ENCODE data around the gene MUC3A.
"Not testable (repeated sequence)": the region's sequence is repeated elsewhere in the genome, so short reads cannot be mapped to it uniquely, and the experiment has no call there.

Gene MUC3A, protein sequence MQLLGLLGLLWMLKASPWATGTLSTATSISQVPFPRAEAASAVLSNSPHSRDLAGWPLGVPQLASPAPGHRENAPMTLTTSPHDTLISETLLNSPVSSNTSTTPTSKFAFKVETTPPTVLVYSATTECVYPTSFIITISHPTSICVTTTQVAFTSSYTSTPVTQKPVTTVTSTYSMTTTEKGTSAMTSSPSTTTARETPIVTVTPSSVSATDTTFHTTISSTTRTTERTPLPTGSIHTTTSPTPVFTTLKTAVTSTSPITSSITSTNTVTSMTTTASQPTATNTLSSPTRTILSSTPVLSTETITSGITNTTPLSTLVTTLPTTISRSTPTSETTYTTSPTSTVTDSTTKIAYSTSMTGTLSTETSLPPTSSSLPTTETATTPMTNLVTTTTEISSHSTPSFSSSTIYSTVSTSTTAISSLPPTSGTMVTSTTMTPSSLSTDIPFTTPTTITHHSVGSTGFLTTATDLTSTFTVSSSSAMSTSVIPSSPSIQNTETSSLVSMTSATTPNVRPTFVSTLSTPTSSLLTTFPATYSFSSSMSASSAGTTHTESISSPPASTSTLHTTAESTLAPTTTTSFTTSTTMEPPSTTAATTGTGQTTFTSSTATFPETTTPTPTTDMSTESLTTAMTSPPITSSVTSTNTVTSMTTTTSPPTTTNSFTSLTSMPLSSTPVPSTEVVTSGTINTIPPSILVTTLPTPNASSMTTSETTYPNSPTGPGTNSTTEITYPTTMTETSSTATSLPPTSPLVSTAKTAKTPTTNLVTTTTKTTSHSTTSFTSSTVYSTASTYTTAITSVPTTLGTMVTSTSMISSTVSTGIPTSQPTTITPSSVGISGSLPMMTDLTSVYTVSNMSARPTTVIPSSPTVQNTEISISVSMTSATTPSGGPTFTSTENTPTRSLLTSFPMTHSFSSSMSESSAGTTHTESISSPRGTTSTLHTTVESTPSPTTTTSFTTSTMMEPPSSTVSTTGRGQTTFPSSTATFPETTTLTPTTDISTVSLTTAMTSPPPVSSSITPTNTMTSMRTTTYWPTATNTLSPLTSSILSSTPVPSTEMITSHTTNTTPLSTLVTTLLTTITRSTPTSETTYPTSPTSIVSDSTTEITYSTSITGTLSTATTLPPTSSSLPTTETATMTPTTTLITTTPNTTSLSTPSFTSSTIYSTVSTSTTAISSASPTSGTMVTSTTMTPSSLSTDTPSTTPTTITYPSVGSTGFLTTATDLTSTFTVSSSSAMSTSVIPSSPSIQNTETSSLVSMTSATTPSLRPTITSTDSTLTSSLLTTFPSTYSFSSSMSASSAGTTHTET (N-terminal part only)

DNA sequence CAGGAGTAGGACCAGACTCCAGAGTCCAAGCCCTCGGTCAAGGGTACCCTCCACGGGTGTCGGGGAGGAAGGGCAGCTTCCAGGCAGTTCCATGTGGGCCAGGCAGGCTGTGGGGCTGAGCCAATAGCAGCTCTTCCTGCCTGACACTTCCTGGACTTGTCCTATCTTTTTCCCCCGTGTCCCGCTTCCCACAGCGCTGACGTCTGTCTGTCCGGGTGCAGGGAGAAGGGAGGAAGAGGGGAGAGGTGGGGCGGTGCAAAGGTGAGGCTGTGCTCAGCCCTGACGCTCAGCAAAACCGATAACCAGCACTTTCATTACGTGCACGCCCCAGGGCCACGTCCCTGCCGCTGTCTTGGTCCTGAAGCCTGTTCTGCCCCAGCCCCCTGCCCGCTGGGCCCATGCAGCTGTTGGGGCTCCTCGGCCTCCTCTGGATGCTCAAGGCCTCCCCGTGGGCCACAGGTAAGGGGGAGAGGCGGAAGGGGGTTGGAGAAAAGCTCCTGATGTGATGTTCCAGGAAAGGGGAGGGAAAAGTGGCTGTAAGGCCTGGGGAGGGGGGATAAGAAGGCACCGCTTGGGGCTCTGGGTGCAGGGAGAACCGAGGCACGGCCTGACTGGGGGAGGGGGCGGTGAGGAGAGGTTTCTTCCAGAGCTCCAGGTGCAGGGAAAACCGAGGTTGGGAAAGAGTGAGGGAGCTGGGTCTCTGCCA lies at the start of gene MUC3A:
Gene MUC3A, plus strand, starts transcription at position 308 of the 706 bp plus-strand sequence. Its CDS starts 91 bp downstream, at position 399.
- no peak for DNase-seq

DNA sequence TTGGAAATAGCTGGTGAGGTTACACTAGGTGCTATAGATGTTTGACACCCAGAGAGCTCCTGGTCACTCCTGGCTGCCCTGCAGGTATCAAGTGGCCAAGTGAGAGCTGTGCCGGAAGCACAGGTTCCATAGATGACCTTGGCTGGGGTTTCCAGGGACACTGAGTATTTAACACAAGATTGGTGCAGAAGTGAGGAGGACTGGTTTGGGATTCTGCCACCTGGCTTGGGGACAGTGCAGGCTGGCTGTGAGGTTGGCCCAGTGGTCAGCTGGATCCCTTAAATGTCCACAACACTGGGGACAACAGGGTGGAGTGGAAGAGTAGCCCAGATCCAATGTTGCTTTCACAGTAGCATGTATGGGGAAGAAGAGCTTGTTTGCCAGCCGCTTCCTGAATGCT lies 48.4 kb upstream of the MUC3A start:
- no peak for DNase-seq

DNA sequence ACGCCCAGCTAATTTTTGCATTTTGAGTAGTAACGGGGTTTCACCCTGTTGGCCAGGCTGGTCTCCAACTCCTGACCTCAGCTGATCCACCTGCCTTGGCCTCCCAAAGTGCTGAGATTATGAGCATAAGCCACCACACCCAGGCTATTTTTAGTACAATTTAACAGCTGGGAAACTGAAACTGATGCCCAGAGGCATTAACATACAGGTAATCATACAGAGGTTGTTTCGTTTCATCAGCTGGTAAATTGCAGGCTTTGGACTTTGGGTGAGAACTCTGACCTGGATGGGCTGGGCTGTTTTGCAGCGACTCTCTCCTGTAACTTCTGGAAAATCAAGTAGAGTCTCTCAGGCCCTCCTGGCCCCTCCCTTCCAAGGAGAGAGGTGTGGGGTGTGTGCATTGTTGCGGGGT lies 47.4 kb upstream of the MUC3A start:
- no peak for DNase-seq

DNA sequence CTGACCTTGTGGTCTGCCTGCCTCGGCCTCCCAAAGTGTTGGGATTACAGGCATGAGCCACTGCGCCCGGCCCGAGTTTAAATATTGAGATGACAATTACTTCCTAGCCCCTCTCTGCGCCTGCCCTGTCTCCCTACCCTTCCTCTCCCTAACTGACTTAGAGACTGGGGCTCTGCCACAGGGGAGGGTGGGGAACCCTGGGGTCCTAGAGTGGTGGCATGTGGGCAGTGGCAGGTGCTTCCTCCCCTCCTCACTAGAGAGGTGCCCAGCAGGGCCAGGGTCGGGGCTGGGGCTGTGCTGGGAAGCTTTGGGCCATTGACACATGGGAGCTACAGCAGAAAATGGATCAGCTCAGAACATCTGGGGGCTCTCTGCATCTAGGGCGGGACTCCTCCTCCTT lies 46.7 kb upstream of the MUC3A start:
- no peak for DNase-seq

DNA sequence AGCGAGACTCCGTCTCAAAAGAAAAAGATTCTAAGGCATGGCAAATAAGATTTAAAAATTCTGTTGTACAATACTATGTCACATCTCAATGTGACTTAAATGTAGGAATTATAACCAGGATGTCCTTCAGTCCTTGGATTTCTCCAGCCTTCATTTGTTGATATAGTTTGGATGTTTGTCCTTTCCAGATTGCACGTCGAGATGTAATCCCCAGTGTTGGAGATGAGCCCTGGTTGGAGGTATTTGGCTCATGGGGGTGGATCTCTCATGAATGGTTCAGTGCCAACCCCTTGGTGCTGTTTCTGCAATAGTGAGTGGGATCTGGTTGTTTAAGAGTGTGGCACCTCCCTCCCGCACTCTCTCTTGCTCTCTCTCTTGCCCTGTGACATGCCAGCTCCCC lies 40.8 kb upstream of the MUC3A start:
- DNase-seq, result no peak

DNA sequence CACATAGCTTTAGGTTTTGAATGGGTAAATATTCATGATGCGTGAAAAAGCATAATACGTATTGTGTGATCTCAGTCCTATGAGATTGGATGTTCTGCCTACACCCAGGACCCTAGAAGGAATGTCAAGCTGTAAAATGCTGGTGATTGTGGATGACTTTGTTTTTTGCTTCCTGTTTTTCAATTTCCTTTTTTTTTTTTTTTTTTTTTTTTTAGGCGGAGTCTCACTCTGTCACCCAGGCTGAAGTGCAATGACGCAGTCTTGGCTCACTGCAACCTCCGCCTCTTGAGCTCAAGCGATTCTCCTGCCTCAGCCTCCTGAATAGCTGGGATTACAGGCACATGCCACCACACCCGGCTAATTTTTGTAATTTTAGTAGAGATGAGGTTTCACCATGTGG lies 38.9 kb upstream of the MUC3A start:
- DNase-seq, result not testable (repeated sequence)

DNA sequence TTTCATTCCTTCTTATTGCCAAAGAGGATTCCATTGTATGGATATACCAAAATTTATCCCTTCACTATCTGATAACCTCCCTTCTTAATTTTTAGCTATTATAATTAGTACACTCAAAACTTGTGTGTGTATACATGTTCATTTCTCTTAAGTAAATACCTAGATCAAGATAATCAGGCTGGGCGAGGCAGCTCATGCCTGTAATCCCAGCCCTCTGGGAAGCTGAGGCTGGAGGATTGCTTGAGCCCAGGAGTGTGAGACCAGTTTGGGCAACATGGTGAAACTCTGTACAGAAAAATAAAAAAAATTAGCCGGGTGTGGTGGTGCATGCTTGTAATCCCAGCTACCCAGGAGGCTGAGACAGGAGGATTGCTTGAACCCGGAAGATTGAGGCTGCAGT lies 37.9 kb upstream of the MUC3A start:
- DNase-seq, result no peak

DNA sequence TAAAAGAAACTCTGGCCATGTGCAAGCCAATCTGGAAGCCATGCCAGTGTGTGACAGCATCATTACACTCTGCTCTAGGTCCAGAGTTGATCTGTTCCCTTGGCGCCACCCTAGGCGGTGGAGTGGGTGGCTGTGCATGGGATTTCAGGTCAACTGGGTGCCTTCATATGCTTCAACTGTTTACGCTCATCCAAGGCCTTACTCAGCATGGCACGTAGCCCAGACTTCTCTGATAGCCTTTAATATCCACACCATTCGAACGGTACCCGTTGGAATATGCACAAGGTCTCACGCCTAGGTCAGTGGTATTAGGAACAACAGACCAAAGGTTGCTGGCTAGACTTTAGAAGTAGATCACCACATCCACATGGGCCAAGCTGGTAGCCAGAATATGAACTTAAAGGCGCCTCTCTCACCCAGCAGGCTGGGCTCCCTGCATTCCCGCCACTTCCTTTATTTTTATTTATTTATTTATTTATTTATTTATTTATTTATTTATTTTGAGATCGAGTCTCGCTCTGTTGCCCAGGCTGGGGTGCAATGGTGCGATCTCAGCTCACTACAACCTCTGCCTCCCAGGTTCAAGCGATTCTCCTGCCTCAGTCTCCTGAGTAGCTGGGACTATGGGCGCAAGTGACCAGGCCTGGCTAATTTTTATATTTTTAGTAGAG lies 35.0 kb upstream of the MUC3A start:
- no peak for DNase-seq

DNA sequence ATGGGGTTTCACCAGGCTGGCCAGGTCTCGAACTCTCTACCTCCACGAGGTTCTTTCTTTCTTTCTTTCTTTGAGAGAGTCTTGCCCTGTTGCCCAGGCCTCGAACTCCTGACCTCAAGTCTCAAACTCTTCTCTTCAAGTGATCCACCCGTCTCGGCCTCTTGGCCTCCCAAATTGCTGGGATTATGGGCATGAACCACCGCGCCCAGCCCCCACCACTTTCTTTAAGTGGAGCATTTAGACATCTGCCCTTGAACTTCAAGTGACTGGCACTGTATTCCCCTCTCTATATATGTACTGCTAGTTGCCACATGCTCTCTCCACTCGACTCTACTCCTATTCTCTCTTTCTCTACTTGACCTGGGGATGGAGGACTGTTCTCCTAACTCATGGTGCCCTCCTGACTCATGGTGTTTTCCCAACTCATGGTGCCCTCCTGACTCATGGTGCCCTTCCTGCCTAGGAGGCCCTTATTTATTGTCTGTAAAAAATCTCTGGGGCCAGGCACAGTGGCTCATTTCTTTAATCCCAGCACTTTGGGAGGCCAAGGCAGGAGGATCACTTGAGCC lies 34.4 kb upstream of the MUC3A start:
- DNase-seq, result no peak

DNA sequence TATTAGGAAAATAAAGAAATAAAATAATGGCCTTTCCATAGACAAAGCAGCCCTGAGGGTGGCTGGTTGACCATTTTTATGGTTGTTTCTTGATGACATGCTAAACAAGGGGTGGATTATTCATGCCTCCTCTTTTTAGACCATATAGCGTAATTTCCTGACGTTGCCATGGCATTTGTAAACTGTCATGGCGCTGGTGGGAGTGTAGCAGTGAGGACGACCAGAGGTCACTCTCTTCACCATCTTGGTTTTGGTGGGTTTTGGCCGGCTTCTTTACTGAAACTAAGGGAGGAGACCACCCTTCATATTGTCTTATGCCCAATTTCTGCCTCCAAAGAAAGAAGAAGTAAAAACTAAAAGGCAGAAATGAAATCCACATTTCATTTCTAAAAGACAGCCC lies 30.0 kb upstream of the MUC3A start:
- DNase-seq, result not testable (repeated sequence)

DNA sequence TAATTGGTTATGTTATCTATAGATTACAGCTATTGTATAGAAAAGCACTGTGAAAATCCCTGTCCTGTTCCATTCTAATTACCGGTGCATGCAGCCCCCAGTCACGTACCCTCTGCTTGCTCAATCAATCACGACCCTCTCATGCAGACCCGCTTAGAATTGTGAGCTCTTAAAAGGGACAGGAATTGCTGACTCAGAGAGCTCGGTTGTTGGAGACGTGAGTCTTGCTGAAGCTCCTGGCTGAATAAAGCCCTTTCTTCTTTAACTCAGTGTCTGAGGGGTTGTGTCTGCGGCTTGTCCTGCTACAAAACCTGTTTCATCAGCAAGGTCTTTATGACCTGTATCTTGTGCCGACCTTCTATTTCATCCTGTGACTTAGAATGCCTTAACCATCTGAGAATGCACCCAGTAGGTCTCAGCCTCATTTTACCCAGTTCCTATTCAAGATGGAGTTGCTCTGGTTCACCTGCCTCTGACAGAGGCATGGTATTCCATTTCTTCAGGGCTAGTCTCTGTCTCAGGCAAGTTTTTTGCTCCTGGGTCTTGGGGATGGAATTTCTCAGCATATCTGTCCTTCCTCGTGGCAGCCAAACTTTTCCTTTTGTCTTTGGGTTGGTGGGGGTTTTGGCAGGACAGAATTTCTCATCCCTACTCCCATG lies 29.4 kb upstream of the MUC3A start:
- not testable (repeated sequence) for DNase-seq

DNA sequence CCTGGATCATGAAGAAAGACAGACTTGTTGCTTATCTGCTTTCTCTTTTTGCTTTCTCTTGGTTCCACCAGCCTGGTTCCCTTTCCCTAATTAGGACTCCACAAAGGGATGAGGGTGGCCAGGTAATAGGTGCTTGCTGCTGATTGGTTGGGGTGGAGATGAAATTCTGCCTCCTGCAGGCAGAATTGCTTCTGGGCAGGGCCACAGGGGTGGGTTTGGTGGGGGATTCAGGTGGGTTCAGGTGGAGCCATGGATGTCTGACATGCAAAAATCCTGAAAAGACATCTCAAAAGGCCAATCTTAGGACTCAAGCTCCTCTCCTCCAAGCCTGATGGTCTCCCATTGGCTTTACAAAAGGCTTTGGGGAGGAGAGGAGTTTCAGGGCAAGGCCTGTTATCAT lies 28.3 kb upstream of the MUC3A start:
- no peak for DNase-seq

DNA sequence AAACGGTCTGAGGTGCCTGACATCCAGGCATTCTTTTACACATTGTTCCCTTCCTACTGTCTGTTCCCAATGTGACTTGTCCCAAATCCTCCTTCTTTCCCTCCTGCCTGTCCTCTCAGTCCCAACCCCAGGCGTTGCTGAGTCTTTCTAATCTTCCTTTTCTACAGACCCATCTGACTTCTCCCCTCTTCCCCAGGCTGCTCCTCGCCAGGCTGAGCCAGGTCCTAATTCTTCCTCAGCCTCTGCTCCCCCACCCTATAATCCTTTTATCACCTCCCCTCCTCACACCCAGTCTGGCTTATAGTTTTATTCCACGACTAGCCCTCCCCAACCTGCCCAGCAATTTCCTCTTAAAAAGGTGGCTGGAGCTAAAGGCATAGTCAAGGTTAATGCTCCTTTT lies 25.7 kb upstream of the MUC3A start:
- DNase-seq, result not testable (repeated sequence)

DNA sequence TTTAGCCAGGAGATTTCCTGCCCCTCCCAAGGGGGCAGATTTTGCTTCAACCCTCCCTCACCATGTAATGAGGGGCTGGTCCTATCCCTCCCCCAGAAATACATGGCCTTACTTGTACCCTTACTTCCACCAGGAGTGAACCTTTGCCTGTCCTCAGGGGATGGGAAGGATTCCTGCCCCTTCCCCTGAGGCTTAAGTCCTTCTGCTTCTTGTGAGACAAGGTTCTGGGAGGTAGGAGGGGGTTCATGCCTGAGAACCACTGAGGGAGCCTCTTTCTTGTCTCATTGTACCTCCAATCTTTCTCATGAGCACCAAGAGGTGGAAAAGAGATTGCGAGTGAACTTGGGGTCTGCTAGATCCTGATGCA lies 19.5 kb upstream of the MUC3A start:
- DNase-seq, result no peak

DNA sequence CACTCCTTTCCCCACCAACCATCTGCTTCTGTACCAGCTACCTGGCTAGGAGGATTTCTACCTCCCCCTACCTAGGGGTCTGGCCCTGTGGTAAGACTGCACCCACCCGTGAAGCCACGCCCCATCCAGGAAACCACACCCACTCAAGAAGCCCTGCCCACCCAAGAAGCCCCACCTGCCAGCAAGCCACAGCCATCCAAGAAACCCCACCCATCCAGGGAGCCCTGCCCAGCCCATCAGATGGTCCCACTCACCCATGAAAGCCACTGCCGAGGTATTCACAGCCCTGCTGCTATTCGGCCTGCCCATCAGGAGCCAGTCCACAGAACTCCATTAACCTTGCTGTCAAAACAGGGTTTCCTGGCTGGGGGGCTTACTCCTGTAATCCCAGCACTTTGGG lies 15.6 kb upstream of the MUC3A start:
- no peak for DNase-seq

DNA sequence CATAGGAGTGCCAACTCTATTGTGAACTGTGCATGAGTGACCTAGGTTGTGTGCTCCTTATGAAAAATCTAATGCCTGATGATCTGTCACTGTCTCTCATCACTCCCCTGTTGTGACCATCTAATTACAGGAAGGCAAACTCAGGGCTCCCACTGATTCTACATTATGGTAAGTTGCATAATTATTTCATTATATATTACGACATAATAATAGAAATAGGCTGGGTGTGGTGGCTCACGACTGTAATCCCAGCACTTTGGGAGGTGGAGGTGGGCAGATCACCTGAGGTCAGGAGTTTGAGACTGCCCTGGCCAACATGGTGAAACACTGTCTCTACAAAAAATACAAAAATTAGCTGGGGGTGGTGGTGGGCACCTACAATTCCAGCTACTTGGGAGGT lies 14.0 kb upstream of the MUC3A start:
- DNase-seq, result not testable (repeated sequence)

DNA sequence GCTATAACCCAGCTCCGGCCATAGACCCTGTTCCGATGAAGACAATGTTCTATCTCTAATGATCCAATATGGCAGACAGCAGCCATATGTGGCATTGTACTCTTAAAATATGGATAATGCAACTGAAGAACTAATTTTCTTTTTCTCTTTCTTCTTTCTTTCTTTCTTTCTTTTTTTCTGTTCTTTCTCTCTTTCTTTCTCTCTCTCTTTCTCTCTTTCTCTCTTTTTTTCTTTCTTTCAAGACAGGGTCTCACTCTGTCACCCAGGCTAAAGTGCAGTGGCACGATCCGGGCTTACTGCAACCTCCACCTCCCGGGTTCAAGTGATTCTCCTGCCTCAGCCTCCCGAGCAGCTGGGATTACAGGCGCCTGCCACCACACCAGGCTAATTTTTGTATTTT lies 13.2 kb upstream of the MUC3A start:
- DNase-seq, result not testable (repeated sequence)

DNA sequence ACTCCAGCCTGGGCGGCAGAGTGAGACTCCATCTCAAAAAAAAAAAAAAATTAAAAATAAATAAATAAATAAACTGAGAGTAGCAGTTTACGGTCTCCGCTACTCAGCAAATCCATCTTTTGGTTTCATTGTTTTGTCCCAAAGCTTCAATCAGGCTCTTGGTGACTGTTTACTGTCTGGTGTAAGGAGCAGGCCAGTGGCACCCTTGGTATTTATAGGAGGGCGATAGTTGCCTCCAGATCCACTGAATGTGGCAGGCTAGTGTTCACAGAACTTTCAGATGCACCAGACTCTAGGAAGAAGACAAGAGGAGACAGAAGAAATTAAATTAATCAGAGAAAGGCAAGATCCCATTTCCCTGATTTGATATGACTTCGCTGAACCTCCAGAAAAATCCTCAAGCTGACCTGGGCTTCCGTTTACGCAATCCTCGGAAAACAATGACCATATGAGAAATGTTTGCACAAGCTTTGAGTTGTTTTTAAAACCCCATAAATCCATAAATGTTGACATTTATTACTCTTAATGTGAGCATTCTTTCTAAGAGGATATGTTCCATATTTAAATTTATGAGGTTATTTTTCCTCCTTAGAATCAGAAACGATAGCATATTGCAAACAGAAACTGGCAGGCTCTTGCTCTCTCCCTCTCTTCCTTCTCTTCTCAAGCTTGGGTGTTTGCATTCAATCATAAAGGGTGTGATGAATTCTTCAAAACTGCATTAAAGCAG lies 7.1 kb upstream of the MUC3A start:
- DNase-seq, result no peak

DNA sequence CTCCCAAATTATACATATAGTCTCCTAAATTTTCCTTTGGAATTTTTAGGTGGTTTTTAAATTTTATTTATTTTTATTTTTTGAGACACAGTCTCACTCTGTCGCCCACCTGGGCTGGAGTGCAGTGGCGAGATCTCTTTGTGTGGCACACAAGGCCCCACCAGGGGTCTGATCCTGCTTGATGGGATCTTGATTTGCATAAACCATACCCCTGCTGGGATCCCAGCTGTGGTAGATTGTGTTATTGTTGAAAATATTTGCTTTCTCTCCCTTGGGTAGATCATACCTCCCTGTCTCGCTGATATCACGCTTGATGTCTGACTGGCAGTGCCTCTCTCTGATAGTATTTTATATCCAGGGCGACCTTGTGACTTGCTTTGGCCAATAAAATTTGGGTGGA lies 5.6 kb upstream of the MUC3A start:
- DNase-seq, result no peak

DNA sequence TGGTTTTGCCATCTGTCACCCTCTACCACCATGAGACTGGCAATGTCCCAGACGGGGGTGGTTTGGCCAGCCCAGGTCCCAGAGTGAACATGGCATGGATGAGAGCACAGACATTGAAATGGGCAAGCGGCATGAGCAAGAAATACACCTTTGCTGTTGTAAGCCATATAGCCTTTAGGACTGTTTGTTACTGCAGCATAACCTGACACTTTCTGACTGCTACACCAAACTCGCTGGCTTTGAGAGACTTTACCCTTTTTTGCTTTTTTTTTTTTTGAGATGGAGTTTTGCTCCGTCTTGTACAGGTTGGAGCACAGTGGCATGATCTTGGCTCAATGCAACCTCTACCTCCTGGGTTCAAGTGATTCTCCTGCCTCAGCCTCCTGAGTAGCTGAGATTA lies 5.2 kb upstream of the MUC3A start:
- DNase-seq, result no peak

All from NCI-H1092 treated with DMSO at 0.1 percent for 48 hours (cell line).